Motor neuron (in vitro differentiated cells): Measurements from ENCODE around the gene CACNG3. TPM values are rescaled to one million over a fixed set of nuclear protein-coding genes. Genes with fewer than 3 reads are reported as not detected.
A peak's percentile ranks its signal among the peaks of the same experiment; 100 is the strongest.

Experiments
- ATAC-seq, 8 experiments: fragments of 200-7000 bp; cut with Tn5 transposase; replicated peaks in 6 of 8; 2 replicates each; pipeline ENCODE4 v1.8.0; 2021; ENCODE audit warnings: mild to moderate bottlenecking in 8 of 8, moderate library complexity in 8 of 8
- H3K27ac ChIP-seq, 2 donors: fragments of 250-450 bp; sonication (Bioruptor Pico); 2 replicates each; pipeline ENCODE4 v1.9.0; 2021; ENCODE audit warnings: antibody characterized with exemption in 2 of 2, mild to moderate bottlenecking in 2 of 2, moderate library complexity in 1 of 2
- H3K4me1 ChIP-seq, 2 donors: fragments of 250-450 bp; sonication (Bioruptor Pico); replicated peaks in 1 of 2; 2 replicates each; pipeline ENCODE4 v1.6.1; 2021; ENCODE audit warnings: antibody characterized with exemption in 2 of 2, mild to moderate bottlenecking in 2 of 2, moderate library complexity in 1 of 2
- H3K4me3 ChIP-seq, 5 donors: fragments of 250-450 bp; sonication (Bioruptor Pico); 2 replicates each; pipeline ENCODE4 v1.9.0; 2021; ENCODE audit warnings: antibody characterized with exemption in 5 of 5, mild to moderate bottlenecking in 5 of 5, moderate library complexity in 4 of 5
- WGBS, 10 experiments: fragments of 450-650 bp; shearing (Covaris generic); methylation state at CpG; one replicate each; pipeline ENCODE4 v1.0.0; 2022; 5-methylcytosine and 5-hydroxymethylcytosine counted together
- in situ Hi-C, 9 experiments: fragments of 400-800 bp; cut with MboI; loops; one replicate each; pipeline ENCODE4 v1.15.0; 2021; ENCODE audit warnings: low sequenced_read_pairs in 9 of 9, low pct_unique_long_range_greater_than_20kb in 2 of 9; ENCODE audit not compliant: unreplicated experiment in 9 of 9
- total RNA-seq, 8 experiments: library from RNA; unstranded; fragments of 300-600 nt; gene quantifications; 2 replicates each; pipeline versions ENCODE4 v1.2.3 to v1.2.4, GENCODE V29; 2022

Gene CACNG3
- total RNA-seq, 8 experiments from 2014 or later = 0.05 to 1.4 (median 0.23) TPM; not detected in 1

DNA sequence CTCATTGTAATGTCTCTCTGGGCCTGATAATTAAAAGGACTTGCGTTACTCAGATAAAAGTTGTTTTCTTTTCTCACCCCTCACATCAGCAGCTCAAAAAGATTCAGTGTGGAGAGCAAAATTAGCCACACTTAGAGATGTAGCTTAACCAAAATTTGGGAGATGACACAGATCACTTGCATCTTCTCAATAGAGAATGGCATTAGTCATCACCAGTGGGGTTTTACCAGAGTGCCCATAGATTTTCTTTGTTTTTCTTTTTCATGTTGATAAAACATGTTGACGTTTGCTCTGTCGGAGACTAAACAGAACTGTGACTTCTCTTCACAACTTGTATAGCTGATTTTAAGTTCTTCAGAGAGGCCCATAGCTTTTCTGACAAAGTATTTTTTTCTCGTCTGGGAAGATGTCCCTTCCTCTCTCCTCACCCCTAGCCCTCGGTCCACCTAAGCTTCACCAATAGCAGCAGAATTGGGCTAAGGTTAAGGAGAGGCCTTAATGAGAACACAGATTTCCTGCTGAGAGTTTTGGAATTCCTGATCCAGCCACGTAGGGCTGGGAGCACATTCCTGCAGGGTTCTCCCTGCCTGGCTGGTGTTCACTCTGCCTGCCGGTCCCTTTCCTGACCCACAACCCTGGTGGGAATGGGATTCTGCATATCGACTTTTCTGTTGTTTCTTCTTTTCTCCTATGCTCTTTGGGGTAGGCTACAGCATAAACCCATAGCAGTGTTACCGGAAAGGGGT, 92.6 kb downstream of the CACNG3 start:
- Histone ChIP-seq H3K27ac (no peak overlapping the region), H3K4me1 (peaks cover 0 to 6% of the 10 kb centered on the region in 2 donors), H3K4me3 (no peak overlapping the region)
- in situ Hi-C loops = no loop called here
- 9 to 73% (median 60%) methylated on average over 3 to 9 of the region's 9 CpGs; no CpG with 5 or more reads in 1 of the 10 experiments for WGBS, 10 experiments
- ATAC-seq = peak in 4 of 8 experiments; percentile 6 to 39 (median 10)

DNA sequence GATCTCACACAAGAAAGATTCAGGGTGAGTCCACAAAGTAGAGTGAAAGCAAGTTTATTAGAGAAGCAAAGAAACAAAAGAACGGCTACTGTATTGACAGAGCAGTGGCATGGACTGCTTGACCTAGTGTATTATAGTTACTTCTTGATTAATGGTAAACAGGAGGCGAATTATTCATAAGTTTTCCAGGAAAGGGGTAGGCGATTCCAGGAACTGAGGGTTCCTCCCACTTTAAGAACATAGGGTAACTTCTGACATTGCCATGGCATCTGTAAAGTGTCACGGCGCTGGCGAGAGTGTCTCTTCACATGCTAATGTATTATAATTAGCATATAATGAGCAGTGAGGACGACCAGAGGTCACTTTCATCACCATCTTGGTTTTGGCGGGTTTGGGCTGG, 93.2 kb downstream of the CACNG3 start:
- no peak overlapping the region for H3K4me3 ChIP-seq
- H3K4me1 ChIP-seq = peaks cover 0 to 6% of the 10 kb centered on the region in 2 donors
- H3K27ac ChIP-seq = no peak overlapping the region
- in situ Hi-C loops = no loop called here
- 0 to 60% (median 35%) methylated on average over 2 to 6 of the region's 8 CpGs; no CpG with 5 or more reads in 3 of the 10 experiments for WGBS, 10 experiments
- ATAC-seq = peak; percentile 16 to 76 (median 44)

DNA sequence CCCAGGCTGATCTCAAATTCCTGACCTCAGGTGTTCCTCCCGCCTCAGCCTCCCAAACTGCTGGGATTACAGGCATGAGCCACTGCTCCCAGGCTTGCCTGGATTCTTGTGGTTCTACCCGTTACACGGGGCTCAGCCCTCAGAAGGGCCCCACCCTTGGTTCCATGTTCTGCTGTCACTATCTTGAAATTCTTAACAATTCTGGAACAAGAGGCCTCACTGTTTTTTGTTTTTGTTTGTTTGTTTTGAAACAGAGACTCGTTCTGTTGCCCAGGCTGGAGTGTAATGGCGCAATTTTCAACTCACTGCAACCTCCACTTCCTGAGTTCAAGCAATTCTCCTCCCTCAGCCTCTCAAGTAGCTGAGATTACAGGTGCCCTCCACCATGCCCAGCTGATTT, 96.6 kb downstream of the CACNG3 start:
- WGBS, 10 experiments = 40 to 87% (median 78%) methylated on average over 1 to 4 of the region's 5 CpGs; no CpG with 5 or more reads in 4 of the 10 experiments
- H3K27ac ChIP-seq = no peak overlapping the region
- in situ Hi-C loops = no loop called here
- ATAC-seq = peak in 1 of 8 experiments; percentile 5
- H3K4me1 ChIP-seq = peaks cover 0 to 6% of the 10 kb centered on the region in 2 donors
- no peak overlapping the region for H3K4me3 ChIP-seq

DNA sequence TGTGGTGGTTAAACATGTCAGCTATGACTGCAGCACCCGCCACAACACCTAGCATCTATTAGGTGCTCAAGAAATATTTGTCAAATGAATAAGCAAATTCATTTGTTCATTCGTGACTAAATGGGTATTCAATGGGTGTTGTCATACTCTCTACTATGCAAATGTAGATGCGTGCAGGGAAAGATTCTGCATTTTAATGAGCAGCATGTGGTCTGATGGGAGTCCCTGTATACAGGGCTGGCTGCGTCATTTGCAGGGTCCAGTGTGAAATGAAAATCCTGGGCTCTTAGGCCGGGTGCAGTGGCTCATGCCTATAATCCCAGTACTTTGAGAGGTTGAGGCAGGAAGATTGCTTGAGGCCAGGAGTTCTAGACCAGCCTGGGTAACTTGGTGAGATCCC, 97.5 kb downstream of the CACNG3 start:
- peaks cover 0 to 6% of the 10 kb centered on the region in 2 donors for H3K4me1 ChIP-seq
- H3K4me3 ChIP-seq = no peak overlapping the region
- in situ Hi-C loops = no loop called here
- peak in 6 of 8 experiments; percentile 67 to 94 (median 83) for ATAC-seq
- H3K27ac ChIP-seq = no peak overlapping the region
- WGBS, 10 experiments = 0 to 100% (median 28%) methylated on average over 1 to 4 of the region's 5 CpGs; no CpG with 5 or more reads in 4 of the 10 experiments

DNA sequence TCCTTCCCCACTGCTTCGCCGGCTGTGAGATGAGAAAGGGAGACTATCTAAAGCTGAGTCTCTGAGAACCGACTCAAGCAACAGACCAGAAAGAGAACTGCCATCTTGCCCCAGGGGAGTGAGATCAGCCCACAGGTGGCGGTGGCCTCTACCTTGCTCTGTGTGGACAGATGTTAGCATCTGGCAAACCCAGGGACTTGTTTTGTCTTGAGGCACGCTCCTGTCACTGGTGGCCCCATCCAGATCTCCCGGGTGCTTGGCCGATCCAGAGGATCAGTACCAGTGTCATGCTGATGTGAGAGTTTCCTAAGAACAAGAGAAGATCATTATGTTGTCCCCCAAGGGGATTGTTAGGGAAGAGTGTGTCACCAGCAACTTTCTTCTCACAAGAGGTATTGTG, 101.4 kb downstream of the CACNG3 start:
- in situ Hi-C loops = no loop called here
- Histone ChIP-seq H3K4me1 (no peaks in the 10 kb centered on the region), H3K4me3 (no peak overlapping the region), H3K27ac (no peak overlapping the region)
- WGBS, 10 experiments = 0 to 81% (median 68%) methylated on average over 1 to 6 of the region's 7 CpGs; no CpG with 5 or more reads in 3 of the 10 experiments
- no peak for ATAC-seq

DNA sequence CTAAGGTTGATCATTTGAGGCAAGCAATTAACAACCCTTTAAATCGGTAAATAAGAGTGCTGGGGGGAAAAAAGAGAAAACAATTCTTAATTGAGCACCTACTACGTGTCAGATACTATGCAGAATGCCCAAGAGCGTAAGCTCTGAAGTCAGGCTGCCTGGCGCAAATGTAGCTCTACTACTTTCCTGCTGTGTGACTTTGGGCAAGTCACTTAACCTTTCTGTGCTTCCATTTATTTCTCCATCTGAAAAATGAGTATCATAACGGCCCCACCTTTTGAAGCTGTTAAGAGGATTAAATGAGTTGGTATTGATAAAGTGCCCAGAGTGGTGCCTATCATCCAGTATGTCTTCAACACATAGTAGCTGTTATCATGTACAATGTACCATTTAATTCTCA, 102.0 kb downstream of the CACNG3 start:
- Histone ChIP-seq H3K4me1 (no peaks in the 10 kb centered on the region), H3K4me3 (no peak overlapping the region), H3K27ac (no peak overlapping the region)
- in situ Hi-C loops = no loop called here
- WGBS, 10 experiments = 0 to 90% (median 67%) methylated on average over 1 to 4 of the region's 5 CpGs
- ATAC-seq = no peak

DNA sequence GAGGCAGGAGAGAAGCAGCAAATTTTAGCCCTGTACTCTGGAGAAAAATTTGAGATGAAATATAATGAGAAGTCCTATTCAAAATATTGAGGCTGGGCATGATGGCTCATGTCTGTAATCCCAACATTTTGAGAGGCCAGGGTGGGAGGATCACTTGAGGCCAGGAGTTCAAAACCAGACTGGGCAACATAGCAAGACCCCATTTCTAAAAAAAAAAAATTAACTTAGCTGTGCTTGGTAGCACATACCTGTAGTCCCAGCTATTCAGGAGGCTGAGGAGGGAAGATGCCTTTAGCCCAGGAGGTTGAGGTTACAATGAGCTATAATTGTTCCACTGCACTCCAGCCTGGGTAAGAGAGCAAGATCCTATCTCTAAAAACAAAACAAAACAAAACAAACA, 103.4 kb downstream of the CACNG3 start:
- H3K4me3 ChIP-seq = no peak overlapping the region
- in situ Hi-C loops = no loop called here
- no peaks in the 10 kb centered on the region for H3K4me1 ChIP-seq
- ATAC-seq = no peak
- H3K27ac ChIP-seq = no peak overlapping the region

DNA sequence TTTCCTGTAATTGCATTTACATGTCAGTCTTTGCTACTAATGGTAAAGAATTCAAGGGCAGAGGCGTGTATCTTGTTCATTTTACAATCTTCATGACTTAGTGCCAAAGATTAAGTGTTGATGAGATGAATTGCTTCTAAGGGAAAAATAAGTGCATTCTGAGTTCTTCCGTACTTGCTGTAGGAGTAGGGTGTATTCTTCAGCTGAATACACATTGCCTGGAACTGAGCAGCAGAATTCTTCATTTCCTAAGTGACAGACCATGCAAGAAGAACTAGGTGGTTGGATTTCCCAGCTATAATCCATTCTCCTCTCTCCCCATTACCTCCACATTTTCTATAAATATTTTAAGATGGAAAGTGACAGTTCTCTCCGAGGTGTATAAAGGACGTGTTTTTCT, 104.8 kb downstream of the CACNG3 start:
- Histone ChIP-seq H3K27ac (no peak overlapping the region), H3K4me3 (no peak overlapping the region), H3K4me1 (no peaks in the 10 kb centered on the region)
- ATAC-seq = no peak
- in situ Hi-C loops = no loop called here
- WGBS, 10 experiments = 5 to 85% (median 71%) methylated on average over 1 to 4 of the region's 4 CpGs; no CpG with 5 or more reads in 2 of the 10 experiments

DNA sequence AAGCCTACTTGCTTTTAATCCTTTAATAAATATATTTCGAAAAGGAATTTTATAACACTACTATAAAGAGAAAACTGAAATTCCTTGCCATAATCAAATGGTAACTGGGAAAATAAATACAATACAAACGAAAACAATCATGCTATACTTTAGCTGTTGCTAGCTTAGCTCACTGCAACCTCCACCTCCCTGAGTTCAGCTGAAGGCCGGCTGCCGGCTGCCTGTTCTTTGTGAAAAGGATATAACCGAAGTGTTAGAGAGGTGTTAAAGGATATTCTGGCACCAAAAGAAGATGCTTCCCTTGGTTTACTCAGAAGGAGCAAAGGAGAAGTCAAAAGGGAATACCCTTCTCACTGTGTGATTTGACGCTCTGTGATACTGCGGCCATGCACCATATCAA, 108.5 kb downstream of the CACNG3 start:
- in situ Hi-C loops = no loop called here
- no peak overlapping the region for H3K4me3 ChIP-seq
- WGBS, 10 experiments = 10 to 89% (median 81%) methylated on average over 3 to 7 of the region's 7 CpGs; no CpG with 5 or more reads in 2 of the 10 experiments
- H3K4me1 ChIP-seq = no peaks in the 10 kb centered on the region
- no peak overlapping the region for H3K27ac ChIP-seq
- no peak for ATAC-seq

DNA sequence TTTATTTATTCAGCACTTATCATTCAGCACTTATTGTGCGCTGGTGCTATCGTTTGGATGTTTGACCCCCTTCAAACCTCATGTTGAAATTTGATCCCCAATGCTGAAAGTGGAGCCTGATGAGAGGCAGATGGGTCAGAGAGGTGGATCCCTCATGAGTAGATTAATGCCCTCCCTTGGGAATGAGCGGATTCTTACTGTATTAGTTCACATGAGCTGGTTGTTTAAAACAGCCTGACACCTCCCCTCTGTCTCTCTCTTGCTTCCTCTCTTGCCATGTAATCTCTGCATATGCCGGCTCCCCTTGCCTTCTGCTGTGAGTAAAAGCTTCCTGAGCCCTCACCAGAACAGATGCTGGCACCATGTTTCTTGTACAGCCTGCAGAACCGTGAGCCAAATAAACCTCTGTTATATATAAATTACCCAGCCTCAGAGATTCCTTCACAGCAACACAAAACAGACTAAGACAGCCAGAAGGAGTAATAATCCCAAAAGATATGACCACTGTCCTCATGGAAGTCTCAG, 111.1 kb downstream of the CACNG3 start:
- Histone ChIP-seq H3K4me3 (no peak overlapping the region), H3K27ac (no peak overlapping the region), H3K4me1 (no peaks in the 10 kb centered on the region)
- peak in 1 of 8 experiments; percentile 28 for ATAC-seq
- 3 to 100% (median 70%) methylated on average over 1 to 5 of the region's 5 CpGs; no CpG with 5 or more reads in 1 of the 10 experiments for WGBS, 10 experiments
- in situ Hi-C loops = no loop called here

DNA sequence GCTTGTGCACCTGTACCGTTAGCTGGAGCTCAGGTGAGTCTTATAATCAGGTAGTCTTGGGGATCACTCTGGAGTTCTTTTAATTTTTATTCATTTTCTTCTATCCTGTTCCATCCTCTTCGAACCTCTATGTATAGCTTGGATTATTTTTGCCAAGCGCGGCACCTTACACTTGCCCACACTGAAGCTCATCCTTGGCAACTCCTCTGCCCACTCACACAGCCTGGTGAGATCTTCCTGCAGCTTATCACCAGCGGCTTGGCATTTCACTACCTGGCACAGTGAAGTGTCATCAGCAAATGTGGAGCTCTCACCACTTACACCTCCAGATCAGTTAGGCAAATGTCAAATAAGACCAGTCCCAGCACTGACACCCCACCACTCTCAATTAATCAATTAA, 116.7 kb downstream of the CACNG3 start:
- WGBS, 10 experiments = 20 to 100% (median 83%) methylated on average over 1 to 5 of the region's 5 CpGs; no CpG with 5 or more reads in 1 of the 10 experiments
- ATAC-seq = no peak
- H3K4me3 ChIP-seq = no peak overlapping the region
- in situ Hi-C loops = no loop called here
- H3K27ac ChIP-seq = no peak overlapping the region
- no peaks in the 10 kb centered on the region for H3K4me1 ChIP-seq

DNA sequence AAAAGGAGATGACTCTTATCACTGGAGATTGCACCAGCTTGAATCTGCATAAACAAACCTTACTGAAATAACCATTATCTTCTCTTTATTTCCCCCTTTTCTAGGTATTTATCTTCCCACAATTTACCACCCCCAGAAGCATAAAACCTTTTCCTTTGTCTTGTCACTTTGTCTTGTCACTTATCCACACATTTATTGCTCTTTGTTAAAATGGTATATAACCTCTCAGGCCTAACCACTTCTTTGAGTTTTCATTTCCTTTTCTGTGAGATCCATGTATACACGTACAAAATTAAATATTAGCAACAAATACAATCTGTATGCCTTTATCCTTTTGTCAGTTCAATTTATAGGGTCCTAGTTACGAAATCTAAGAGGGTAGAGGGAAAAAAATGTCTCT, 122.9 kb downstream of the CACNG3 start:
- Histone ChIP-seq H3K4me3 (no peak overlapping the region), H3K27ac (no peak overlapping the region), H3K4me1 (peaks cover 7 to 14% of the 10 kb centered on the region in 2 donors)
- in situ Hi-C loops = no loop called here
- ATAC-seq = no peak
- 0 to 50% (median 19%) methylated on average over 2 of the region's 2 CpGs; no CpG with 5 or more reads in 4 of the 10 experiments for WGBS, 10 experiments

DNA sequence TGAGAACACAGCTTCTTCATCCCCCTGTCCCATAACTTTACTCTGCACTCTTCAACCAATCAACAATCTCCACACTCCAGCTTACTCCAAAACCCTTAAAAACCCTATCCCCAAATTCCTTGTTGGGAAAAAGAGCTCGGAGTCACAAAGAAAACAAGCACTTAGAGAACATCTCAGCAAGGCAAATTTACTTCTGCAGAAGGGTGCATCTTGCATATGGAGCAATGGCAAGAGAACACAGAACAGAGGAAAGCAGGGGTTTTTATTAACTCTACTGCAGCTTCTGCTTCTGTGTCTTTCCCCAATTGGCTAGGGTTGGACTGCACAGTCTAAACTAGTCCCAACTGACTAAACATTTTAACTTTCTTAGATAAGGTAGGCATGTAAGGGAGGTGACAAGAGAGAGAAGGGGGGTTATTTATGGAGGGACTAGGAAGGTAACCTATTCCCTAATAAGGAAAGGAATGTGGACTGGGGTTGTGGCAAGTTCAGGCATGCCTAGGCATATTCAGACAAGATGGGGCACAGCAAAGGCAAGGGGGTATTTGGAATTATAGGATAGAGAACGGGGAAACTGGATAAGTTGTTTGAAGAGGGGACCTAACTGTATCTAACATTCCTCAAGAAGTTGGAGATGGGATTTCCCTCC, 125.5 kb downstream of the CACNG3 start:
- WGBS, 10 experiments = 0 to 55% (median 6%) methylated on average over 1 to 2 of the region's 2 CpGs; no CpG with 5 or more reads in 2 of the 10 experiments
- ATAC-seq = no peak
- H3K4me1 ChIP-seq = peaks cover 7 to 14% of the 10 kb centered on the region in 2 donors
- no peak overlapping the region for H3K4me3 ChIP-seq
- in situ Hi-C loops = no loop called here
- H3K27ac ChIP-seq = no peak overlapping the region
